Neural cell (in vitro differentiated cells): ENCODE data around the gene LRGUK. TPM values are rescaled to one million over a fixed set of nuclear protein-coding genes. Genes with fewer than 3 reads are reported as not detected.
"Not testable (repeated sequence)": the region's sequence is repeated elsewhere in the genome, so short reads cannot be mapped to it uniquely, and the experiment has no call there.

Source experiments
- H2AFZ ChIP-seq: fragments of 200-600, 300-800 bp; sonication (generic), shearing (Covaris generic); 2 replicates; pipeline ENCODE4 v1.6.0; 2014; ENCODE audit warnings: low read depth, mild to moderate bottlenecking, antibody characterized with exemption, low read length, moderate library complexity
- H3F3A ChIP-seq: fragments of 200-600 bp; shearing (Covaris generic); 2 replicates; pipeline ENCODE4 v1.6.1; 2016; ENCODE audit warnings: mild to moderate bottlenecking, moderate library complexity, mixed read lengths, antibody characterized with exemption, low read length; ENCODE audit not compliant: insufficient read depth, poor library complexity, severe bottlenecking
- H3K27ac ChIP-seq: fragments of 200-600, 300-800 bp; sonication (generic), shearing (Covaris generic); 2 replicates; pipeline ENCODE4 v1.5.1; 2014; ENCODE audit warnings: mild to moderate bottlenecking, low read length, moderate library complexity
- H3K27me3 ChIP-seq: fragments of 300-800, 200-600 bp; sonication (generic), shearing (Covaris generic); 2 replicates; pipeline ENCODE4 v1.6.0; 2014; ENCODE audit warnings: mild to moderate bottlenecking, low read depth, low read length, moderate library complexity; ENCODE audit not compliant: insufficient read depth
- H3K36me3 ChIP-seq: fragments of 300-800, 200-600 bp; sonication (generic), shearing (Covaris generic); 2 replicates; pipeline ENCODE4 v1.5.1; 2014; ENCODE audit warnings: mild to moderate bottlenecking, antibody characterized with exemption, low read length, moderate library complexity; ENCODE audit not compliant: insufficient read depth
- H3K4me2 ChIP-seq: fragments of 300-800, 200-600 bp; sonication (generic), shearing (Covaris generic); 2 replicates; pipeline ENCODE4 v1.6.0; 2014; ENCODE audit warnings: mild to moderate bottlenecking, low read length
- H3K4me3 ChIP-seq: fragments of 300-800, 200-600 bp; sonication (generic), shearing (Covaris generic); 2 replicates; pipeline ENCODE4 v1.5.1; 2014; ENCODE audit warnings: mild to moderate bottlenecking, low read length, moderate library complexity
- H3K79me2 ChIP-seq: fragments of 200-600 bp; shearing (Covaris generic); replicated peaks from 2 replicates; pipeline ENCODE4 v1.6.0; 2014; ENCODE audit warnings: mild to moderate bottlenecking, low read length, moderate library complexity; ENCODE audit not compliant: insufficient read depth
- H3K9ac ChIP-seq: fragments of 300-800, 200-600 bp; sonication (generic), shearing (Covaris generic); 2 replicates; pipeline ENCODE4 v1.6.1; 2016; ENCODE audit warnings: mild to moderate bottlenecking, low read length, mixed read lengths
- H3K9me2 ChIP-seq: fragments of 200-600 bp; shearing (Covaris generic); 2 replicates; pipeline ENCODE4 v1.6.1; 2016; ENCODE audit warnings: mild to moderate bottlenecking, low read length, mixed read lengths; ENCODE audit not compliant: insufficient read depth
- H3K9me3 ChIP-seq: fragments of 200-600, 300-800 bp; sonication (generic), shearing (Covaris generic); 2 replicates; pipeline ENCODE4 v1.6.1; 2016; ENCODE audit warnings: mild to moderate bottlenecking, mixed run types, low read length, moderate library complexity, mixed read lengths
- H4K20me1 ChIP-seq: fragments of 200-600 bp; shearing (Covaris generic); 2 replicates; pipeline ENCODE4 v1.6.1; 2016; ENCODE audit warnings: mild to moderate bottlenecking, mixed run types; ENCODE audit not compliant: insufficient read depth
- CTCF ChIP-seq: fragments of 450-650 bp; IDR thresholded peaks from 2 replicates; pipeline ENCODE4 v1.5.1; 2014; ENCODE audit warnings: antibody characterized with exemption, mild to moderate bottlenecking, moderate library complexity; ENCODE audit not compliant: poor library complexity, severe bottlenecking
- EP300 ChIP-seq: fragments of 450-650 bp; conservative IDR thresholded peaks from 2 replicates; pipeline ENCODE4 v1.6.1; 2014; ENCODE audit warnings: antibody characterized with exemption, mild to moderate bottlenecking, moderate library complexity; ENCODE audit not compliant: poor library complexity, severe bottlenecking
- EZH2 ChIP-seq: fragments of 200-600, 300-800 bp; shearing (Covaris generic), sonication (generic); IDR thresholded peaks from 2 replicates; pipeline ENCODE4 v1.6.1; 2014; ENCODE audit warnings: antibody characterized with exemption, low read length, borderline replicate concordance, mild to moderate bottlenecking; ENCODE audit not compliant: insufficient read depth, poor library complexity, severe bottlenecking
- MXI1 ChIP-seq: fragments of 450-650 bp; conservative IDR thresholded peaks from 2 replicates; pipeline ENCODE4 v1.6.1; 2014; ENCODE audit warnings: antibody characterized with exemption, mild to moderate bottlenecking; ENCODE audit not compliant: poor library complexity, severe bottlenecking
- POLR2AphosphoS5 ChIP-seq: IDR thresholded peaks from 2 replicates; pipeline ENCODE4 v1.6.1; 2012
- REST ChIP-seq: IDR thresholded peaks from 2 replicates; pipeline ENCODE4 v1.6.1; 2012; ENCODE audit warnings: borderline replicate concordance
- SMC3 ChIP-seq: fragments of 450-650 bp; conservative IDR thresholded peaks from 2 replicates; pipeline ENCODE4 v1.6.1; 2014; ENCODE audit warnings: antibody characterized with exemption, mild to moderate bottlenecking, moderate library complexity; ENCODE audit not compliant: poor library complexity
- TAF1 ChIP-seq: IDR thresholded peaks from 2 replicates; pipeline ENCODE4 v1.6.1; 2012; ENCODE audit warnings: low read depth
- polyA plus RNA-seq: library from polyadenylated mRNA; depleted of rRNA; stranded (reverse); fragments of >200 nt; gene quantifications from 2 replicates; pipeline ENCODE4 v1.2.3, GENCODE V29; 2014

LRGUK gene
- polyA plus RNA-seq, 1 donor from 2014 or later, result 4.9 TPM

- H3K9me3 ChIP-seq, result no peaks in the 10 kb centered on the region
Measured at GRCh38 chr7:134293002-134293740, 166.0 kb downstream of the LRGUK start.

GRCh38 chr7:134295982-134296381 is 168.8 kb downstream of the LRGUK start:
- not testable (repeated sequence) for H4K20me1 ChIP-seq, H3K4me2 ChIP-seq, H3K9me2 ChIP-seq, H3K27me3 ChIP-seq, H3K79me2 ChIP-seq, H3K9ac ChIP-seq, H3K4me3 ChIP-seq, H3K27ac ChIP-seq, H3K9me3 ChIP-seq, H3F3A ChIP-seq, H2AFZ ChIP-seq, H3K36me3 ChIP-seq

More at GRCh38 chr7:134293002-134293740, 166.0 kb downstream of the LRGUK start:
- H3K9ac ChIP-seq, result no peak overlapping the region
- H3K9me2 ChIP-seq, result no peaks in the 10 kb centered on the region
- H2AFZ ChIP-seq, result no peak overlapping the region
- H3K36me3 ChIP-seq, result no peaks in the 10 kb centered on the region
- no peaks in the 10 kb centered on the region for H3F3A ChIP-seq
- no peak overlapping the region for H3K4me3 ChIP-seq
- no peaks in the 10 kb centered on the region for H3K79me2 ChIP-seq
- H3K27me3 ChIP-seq, result no peaks in the 10 kb centered on the region
- peak overlapping the region; percentile 24 for H3K27ac ChIP-seq
- no peaks in the 10 kb centered on the region for H4K20me1 ChIP-seq
- no peak overlapping the region for H3K4me2 ChIP-seq
- TF ChIP-seq EP300, result no peak

GRCh38 chr7:134297489-134297888 is 170.3 kb downstream of the LRGUK start:
- TF ChIP-seq MXI1, result no peak
- TF ChIP-seq POLR2AphosphoS5, result no peak
- TF ChIP-seq TAF1, result no peak

GRCh38 chr7:134298902-134299683 is 172.0 kb downstream of the LRGUK start:
- H3K36me3 ChIP-seq, result no peaks in the 10 kb centered on the region
- H3K9me2 ChIP-seq, result no peaks in the 10 kb centered on the region
- no peak overlapping the region for H3K4me3 ChIP-seq
- H2AFZ ChIP-seq, result no peak overlapping the region
- no peak overlapping the region for H3K4me2 ChIP-seq
- H3K79me2 ChIP-seq, result no peaks in the 10 kb centered on the region
- no peak overlapping the region for H3K27ac ChIP-seq
- no peaks in the 10 kb centered on the region for H3F3A ChIP-seq
- H3K27me3 ChIP-seq, result no peaks in the 10 kb centered on the region
- H4K20me1 ChIP-seq, result no peaks in the 10 kb centered on the region
- H3K9ac ChIP-seq, result no peak overlapping the region
- no peaks in the 10 kb centered on the region for H3K9me3 ChIP-seq
- TF ChIP-seq REST, result no peak
- no peak for TF ChIP-seq EP300
- TF ChIP-seq SMC3, result no peak
- no peak for TF ChIP-seq CTCF
- TF ChIP-seq MXI1, result no peak
- no peak for TF ChIP-seq EZH2
- no peak for TF ChIP-seq POLR2AphosphoS5

More at GRCh38 chr7:134297489-134297888, 170.3 kb downstream of the LRGUK start:
- Histone ChIP-seq H3F3A (no peaks in the 10 kb centered on the region), H3K79me2 (no peaks in the 10 kb centered on the region), H3K27me3 (no peaks in the 10 kb centered on the region), H3K9me3 (no peaks in the 10 kb centered on the region), H3K9me2 (no peaks in the 10 kb centered on the region), H3K4me2 (no peak overlapping the region), H4K20me1 (no peaks in the 10 kb centered on the region), H2AFZ (no peak overlapping the region), H3K36me3 (no peaks in the 10 kb centered on the region), H3K27ac (no peak overlapping the region), H3K9ac (no peak overlapping the region), H3K4me3 (no peak overlapping the region)
